ENCODE measurements around the gene CALB2.

DNA sequence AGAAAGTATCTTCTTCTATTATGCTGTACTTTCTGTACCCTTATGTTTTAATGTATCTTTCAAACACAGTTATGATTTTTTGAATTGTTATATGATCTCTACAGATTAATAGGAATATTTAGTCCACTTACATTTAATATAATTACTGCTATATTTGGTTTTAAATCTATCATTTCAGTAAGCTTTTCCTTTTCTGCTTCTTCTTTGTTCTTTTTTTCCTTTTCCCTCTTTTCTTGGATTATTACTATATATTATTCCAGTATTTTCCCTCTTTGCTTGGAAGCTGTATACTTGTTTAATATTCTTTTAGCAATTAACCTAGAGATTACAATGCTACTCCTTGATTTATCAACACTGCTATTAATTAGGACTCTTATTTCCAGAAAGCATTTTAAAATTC is 69.9 kb downstream of the CALB2 start:
- TF ChIP-seq, protein P1, sequence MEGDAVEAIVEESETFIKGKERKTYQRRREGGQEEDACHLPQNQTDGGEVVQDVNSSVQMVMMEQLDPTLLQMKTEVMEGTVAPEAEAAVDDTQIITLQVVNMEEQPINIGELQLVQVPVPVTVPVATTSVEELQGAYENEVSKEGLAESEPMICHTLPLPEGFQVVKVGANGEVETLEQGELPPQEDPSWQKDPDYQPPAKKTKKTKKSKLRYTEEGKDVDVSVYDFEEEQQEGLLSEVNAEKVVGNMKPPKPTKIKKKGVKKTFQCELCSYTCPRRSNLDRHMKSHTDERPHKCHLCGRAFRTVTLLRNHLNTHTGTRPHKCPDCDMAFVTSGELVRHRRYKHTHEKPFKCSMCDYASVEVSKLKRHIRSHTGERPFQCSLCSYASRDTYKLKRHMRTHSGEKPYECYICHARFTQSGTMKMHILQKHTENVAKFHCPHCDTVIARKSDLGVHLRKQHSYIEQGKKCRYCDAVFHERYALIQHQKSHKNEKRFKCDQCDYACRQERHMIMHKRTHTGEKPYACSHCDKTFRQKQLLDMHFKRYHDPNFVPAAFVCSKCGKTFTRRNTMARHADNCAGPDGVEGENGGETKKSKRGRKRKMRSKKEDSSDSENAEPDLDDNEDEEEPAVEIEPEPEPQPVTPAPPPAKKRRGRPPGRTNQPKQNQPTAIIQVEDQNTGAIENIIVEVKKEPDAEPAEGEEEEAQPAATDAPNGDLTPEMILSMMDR (IDR thresholded peaks at IDR 0.05): no peak
- TF ChIP-seq POLR2A (IDR thresholded peaks at IDR 0.05): no peak

Data from body of pancreas (tissue), 4 donors.